Chondrocyte (in vitro differentiated cells): ENCODE measurements around the gene MPZL2. TPM values are rescaled to one million over a fixed set of nuclear protein-coding genes. Genes with fewer than 3 reads are reported as not detected.
"Not testable (repeated sequence)": the region's sequence is repeated elsewhere in the genome, so short reads cannot be mapped to it uniquely, and the experiment has no call there.

Experiments used
- DNase-seq: peaks from one replicate; pipeline ENCODE4 v3.0.0; 2021; ENCODE audit warnings: mixed read lengths, low spot score
- H3K27ac Mint-ChIP-seq: one replicate; pipeline ENCODE4 v1.8.0; 2021; ENCODE audit warnings: mild to moderate bottlenecking, moderate library complexity, mixed read lengths; ENCODE audit not compliant: unreplicated experiment
- H3K27me3 Mint-ChIP-seq: 2 replicates; pipeline ENCODE4 v1.8.0; 2021; ENCODE audit warnings: low read depth, mixed read lengths
- H3K36me3 Mint-ChIP-seq: 2 replicates; pipeline ENCODE4 v1.8.0; 2021; ENCODE audit warnings: low read depth, mixed read lengths
- H3K4me1 Mint-ChIP-seq: 2 replicates; pipeline ENCODE4 v1.8.0; 2021; ENCODE audit warnings: low read depth, mild to moderate bottlenecking, mixed read lengths
- H3K4me3 Mint-ChIP-seq: one replicate; pipeline ENCODE4 v1.8.0; 2021; ENCODE audit warnings: mild to moderate bottlenecking, moderate library complexity, mixed read lengths; ENCODE audit not compliant: unreplicated experiment
- H3K9me3 Mint-ChIP-seq: 2 replicates; pipeline ENCODE4 v1.8.0; 2021; ENCODE audit warnings: low read depth, mixed read lengths
- total RNA-seq: library from RNA; stranded (reverse); gene quantifications from 3 replicates; pipeline ENCODE4 v1.2.1, GENCODE V29; 2021
- TF ChIP-seq, protein P1 (sequence below): fragments of 200-600 bp; sonication (generic); IDR thresholded peaks from 2 replicates; pipeline ENCODE4 v1.5.0; 2021; ENCODE audit warnings: antibody characterized with exemption, mild to moderate bottlenecking, moderate library complexity

MPZL2 gene
- total RNA-seq, 1 donor from 2014 or later: not detected

DNA sequence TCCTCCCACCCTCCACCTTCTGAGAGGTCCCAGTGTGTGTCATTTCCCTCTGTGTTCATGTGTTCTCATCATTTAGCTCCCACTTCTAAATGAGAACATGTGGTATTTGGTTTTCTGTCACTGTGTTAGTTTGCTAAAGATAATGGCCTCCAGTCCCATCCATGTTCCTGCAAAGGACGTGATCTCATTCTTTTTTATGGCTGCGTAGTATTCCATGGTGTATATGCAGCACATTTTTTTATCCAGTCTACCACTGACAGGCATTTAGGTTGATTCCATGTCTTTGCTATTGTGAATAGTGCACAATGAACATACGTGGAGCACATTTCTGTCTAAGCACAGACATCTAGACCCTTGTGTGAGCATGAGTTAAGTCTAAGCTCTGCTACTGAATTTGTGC lies 46.2 kb upstream of the MPZL2 start:
- DNase-seq: no peak
- peaks cover 29% of the 10 kb centered on the region for H3K27me3 Mint-ChIP-seq
- no peaks in the 10 kb centered on the region for H3K36me3 Mint-ChIP-seq
- TF ChIP-seq, protein P1, sequence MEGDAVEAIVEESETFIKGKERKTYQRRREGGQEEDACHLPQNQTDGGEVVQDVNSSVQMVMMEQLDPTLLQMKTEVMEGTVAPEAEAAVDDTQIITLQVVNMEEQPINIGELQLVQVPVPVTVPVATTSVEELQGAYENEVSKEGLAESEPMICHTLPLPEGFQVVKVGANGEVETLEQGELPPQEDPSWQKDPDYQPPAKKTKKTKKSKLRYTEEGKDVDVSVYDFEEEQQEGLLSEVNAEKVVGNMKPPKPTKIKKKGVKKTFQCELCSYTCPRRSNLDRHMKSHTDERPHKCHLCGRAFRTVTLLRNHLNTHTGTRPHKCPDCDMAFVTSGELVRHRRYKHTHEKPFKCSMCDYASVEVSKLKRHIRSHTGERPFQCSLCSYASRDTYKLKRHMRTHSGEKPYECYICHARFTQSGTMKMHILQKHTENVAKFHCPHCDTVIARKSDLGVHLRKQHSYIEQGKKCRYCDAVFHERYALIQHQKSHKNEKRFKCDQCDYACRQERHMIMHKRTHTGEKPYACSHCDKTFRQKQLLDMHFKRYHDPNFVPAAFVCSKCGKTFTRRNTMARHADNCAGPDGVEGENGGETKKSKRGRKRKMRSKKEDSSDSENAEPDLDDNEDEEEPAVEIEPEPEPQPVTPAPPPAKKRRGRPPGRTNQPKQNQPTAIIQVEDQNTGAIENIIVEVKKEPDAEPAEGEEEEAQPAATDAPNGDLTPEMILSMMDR: no peak
- H3K27ac Mint-ChIP-seq: no peak overlapping the region
- H3K9me3 Mint-ChIP-seq: no peaks in the 10 kb centered on the region
- no peaks in the 10 kb centered on the region for H3K4me1 Mint-ChIP-seq
- no peak overlapping the region for H3K4me3 Mint-ChIP-seq

DNA sequence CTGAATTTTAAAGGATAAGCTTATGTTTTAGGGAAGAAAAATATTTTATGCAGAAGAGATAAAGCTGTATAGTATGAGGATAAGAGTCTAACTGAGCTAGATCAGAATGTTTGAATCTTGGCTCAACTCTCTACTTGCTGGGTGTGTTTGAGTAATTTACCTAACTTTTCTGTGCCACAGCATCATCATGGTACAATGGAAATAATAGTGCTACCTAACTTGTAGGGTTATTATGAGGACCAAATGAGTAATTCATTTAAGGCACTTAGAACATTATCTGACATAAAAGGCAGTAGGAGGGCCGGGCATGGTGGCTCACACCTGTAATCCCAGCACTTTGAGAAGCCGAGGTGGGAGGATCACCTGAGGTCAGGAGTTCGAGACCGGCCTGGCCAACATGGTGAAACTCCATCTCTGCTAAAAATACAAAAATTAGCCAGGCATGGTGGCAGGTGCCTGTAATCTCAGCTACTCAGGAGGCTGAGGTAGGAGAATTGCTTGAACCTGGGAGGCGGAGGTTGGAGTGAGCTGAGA lies 45.0 kb upstream of the MPZL2 start:
- H3K9me3 Mint-ChIP-seq, H3K27ac Mint-ChIP-seq, DNase-seq, H3K4me3 Mint-ChIP-seq, H3K4me1 Mint-ChIP-seq, H3K36me3 Mint-ChIP-seq: not testable (repeated sequence)
- peaks cover 25% of the 10 kb centered on the region for H3K27me3 Mint-ChIP-seq

DNA sequence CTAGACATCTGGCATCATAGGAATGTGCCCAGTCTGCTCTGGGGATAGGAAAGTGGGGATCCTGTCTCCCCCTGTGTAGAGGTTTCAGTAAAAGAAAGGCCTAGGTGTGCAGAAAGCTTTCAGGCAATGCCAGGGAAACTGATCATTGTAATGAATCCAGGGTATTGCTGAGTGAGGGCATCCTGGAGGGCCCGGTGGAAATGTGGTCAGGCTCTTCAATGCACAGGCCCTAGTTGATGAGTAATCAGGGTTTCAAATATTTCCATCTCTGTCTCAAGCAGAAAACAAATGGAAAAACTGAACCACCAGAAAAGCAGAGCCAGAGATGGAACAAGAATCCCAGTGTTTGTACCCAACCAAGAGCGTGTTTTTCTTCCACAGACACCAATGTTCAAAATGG lies 42.5 kb upstream of the MPZL2 start:
- TF ChIP-seq, protein P1: no peak
- Mint-ChIP-seq H3K4me3 (no peak overlapping the region), H3K27me3 (peaks cover 29% of the 10 kb centered on the region), H3K9me3 (no peaks in the 10 kb centered on the region), H3K4me1 (no peaks in the 10 kb centered on the region), H3K27ac (no peak overlapping the region), H3K36me3 (no peaks in the 10 kb centered on the region)
- no peak for DNase-seq

DNA sequence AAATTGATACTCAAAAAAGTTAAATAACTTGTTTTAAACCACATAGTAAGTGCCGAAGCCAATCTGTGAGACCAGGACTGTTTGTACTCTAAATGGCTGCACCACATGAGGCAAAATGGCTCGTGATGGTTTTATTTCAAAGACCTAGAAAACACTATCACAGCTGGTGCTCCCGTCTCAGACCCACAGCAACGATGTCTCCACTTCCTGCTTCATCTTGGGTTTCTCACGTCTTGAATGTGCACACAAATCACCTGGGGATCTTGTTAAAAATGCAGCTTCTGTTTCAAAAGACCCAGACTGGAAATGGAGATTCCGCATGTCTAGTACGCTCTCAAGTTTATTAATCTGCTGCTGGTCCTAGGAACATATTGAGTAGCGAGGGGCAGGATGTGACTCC lies 41.6 kb upstream of the MPZL2 start:
- Mint-ChIP-seq H3K4me3 (no peak overlapping the region), H3K36me3 (no peaks in the 10 kb centered on the region), H3K4me1 (no peaks in the 10 kb centered on the region), H3K27ac (no peak overlapping the region), H3K27me3 (peaks cover 30% of the 10 kb centered on the region), H3K9me3 (no peaks in the 10 kb centered on the region)
- no peak for DNase-seq
- TF ChIP-seq, protein P1: no peak

DNA sequence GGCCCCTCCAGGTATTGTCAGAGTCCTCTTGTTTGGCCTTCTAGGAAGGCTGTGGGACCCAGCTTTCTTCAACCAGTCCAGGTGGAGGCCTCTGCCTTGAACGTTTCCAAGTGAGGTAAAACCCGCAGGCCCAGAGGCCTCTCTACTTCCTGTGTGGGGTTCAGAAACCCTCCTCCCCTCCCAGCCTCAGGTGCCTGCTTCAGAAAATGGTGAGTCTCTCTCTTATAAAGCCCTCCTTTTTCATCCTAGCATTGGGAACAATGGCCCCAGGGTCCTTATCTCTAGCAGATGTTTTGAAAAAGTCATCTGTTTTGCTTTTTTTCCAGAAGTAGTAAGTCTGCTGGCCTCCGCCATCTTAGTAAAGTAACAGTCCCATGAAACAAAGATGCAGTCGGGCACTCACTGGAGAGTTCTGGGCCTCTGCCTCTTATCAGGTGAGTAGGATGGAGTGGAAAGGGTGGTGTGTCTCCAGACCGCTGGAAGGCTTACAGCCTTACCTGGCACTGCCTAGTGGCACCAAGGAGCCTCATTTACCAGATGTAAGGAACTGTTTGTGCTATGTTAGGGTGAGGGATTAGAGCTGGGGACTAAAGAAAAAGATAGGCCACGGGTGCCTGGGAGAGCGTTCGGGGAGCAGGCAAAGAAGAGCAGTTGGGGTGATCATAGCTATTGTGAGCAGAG lies 40.6 kb upstream of the MPZL2 start, which contains the start of gene CD3E:
Gene CD3E, plus strand, starts transcription at position 163 of the 681 bp plus-strand sequence. Its CDS starts 223 bp downstream, at position 386.
- no peak for DNase-seq
- TF ChIP-seq, protein P1: no peak
- no peak within 1 kb of the TSS for H3K27ac Mint-ChIP-seq
- H3K4me1 Mint-ChIP-seq: no peaks in the 10 kb centered on the region
- no peaks in the 10 kb centered on the region for H3K9me3 Mint-ChIP-seq
- no peaks in the 10 kb centered on the region for H3K36me3 Mint-ChIP-seq
- H3K27me3 Mint-ChIP-seq: peaks cover 35% of the 10 kb centered on the region
- H3K4me3 Mint-ChIP-seq: no peak within 1 kb of the TSS

DNA sequence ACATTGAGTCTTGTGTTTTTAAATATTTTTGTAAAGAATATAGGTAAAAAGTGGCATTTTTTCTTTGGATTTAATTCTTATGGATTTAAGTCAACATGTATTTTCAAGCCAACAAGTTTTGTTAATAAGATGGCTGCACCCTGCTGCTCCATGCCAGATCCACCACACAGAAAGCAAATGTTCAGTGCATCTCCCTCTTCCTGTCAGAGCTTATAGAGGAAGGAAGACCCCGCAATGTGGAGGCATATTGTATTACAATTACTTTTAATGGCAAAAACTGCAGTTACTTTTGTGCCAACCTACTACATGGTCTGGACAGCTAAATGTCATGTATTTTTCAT lies 40.1 kb upstream of the MPZL2 start:
- Mint-ChIP-seq H3K36me3 (no peaks in the 10 kb centered on the region), H3K4me1 (no peaks in the 10 kb centered on the region), H3K27ac (no peak overlapping the region), H3K9me3 (no peaks in the 10 kb centered on the region), H3K27me3 (peaks cover 35% of the 10 kb centered on the region), H3K4me3 (no peak overlapping the region)
- no peak for DNase-seq
- TF ChIP-seq, protein P1: no peak
